Measurements from ENCODE around the gene GLTPD2. TPM values are rescaled to one million over a fixed set of nuclear protein-coding genes. Genes with fewer than 3 reads are reported as not detected.

GLTPD2 gene
- total and polyA plus RNA-seq, 2 donors (not counting 3 experiments of a cell fraction or from before 2014, with no cell fraction given), result not detected

DNA sequence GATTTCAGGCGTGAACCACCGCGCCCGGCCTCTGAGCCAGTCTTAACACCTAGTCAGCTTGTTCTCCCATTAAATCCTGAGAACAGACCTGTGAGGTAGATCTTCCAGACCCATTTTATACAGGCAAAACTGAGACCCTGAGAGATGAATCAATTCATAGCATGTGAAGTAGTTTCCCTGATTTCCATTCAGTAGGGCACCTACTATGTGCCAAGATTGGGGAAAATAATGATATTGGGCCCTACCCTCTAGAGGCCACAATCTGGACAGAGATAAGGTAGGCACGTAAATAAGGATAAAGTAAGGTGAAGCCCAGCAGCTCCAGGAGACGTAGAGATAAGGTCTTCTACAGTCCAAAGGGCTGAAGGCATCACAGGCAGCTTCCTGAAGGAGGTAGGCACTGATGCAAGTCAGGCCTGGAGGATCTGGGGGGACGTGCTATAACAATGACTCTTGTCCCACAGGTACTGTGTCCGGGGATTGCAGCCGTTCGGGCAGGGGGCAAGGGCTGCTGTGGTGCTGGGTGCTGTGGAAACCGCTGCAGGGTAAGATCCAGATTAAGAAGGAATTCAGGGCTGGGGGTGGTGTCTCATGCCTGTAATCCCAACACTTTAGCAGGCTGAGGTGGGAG is 8.3 kb upstream of the GLTPD2 start:
- ChIA-PET POLR2A (no interaction called here), CTCF (interaction anchor here (0.8 to 2.6 kb wide), 5 partner anchors 9 to 98 kb away, joined by 3 to 13 read pairs (median 3); partner anchors contain the start of gene TM4SF5)
- Histone ChIP-seq H3K27me3 (ENCODE audit: control insufficient read depth in 2 of 2, insufficient read depth in 2 of 2, low read length in 2 of 2) (peaks cover 19 to 23% of the 10 kb centered on the region in 2 experiments), H3K9ac (replicated peaks; ENCODE audit: extremely low read depth, insufficient read depth, low read length) (no peak overlapping the region), H2AFZ (ENCODE audit: low read depth, low read length) (no peak overlapping the region), H3K36me3 (ENCODE audit: control insufficient read depth in 2 of 2, extremely low read depth in 1 of 2, insufficient read depth in 2 of 2, low read length in 2 of 2) (no peaks in the 10 kb centered on the region), H3K27ac (ENCODE audit: insufficient read depth, low read depth, low read length) (no peak overlapping the region), H3K4me1 (ENCODE audit: control insufficient read depth, extremely low read depth, insufficient read depth, low read length) (peaks cover 2% of the 10 kb centered on the region), H3K4me2 (ENCODE audit: insufficient read depth, low read length) (no peak overlapping the region), H3K9me3 (replicated peaks; ENCODE audit: control insufficient read depth, insufficient read depth, low read length) (no peaks in the 10 kb centered on the region), H3K9me1 (replicated peaks; ENCODE audit: control insufficient read depth, extremely low read depth, insufficient read depth, low read length) (no peaks in the 10 kb centered on the region), H3K4me3 (replicated peaks in 1 of 3; ENCODE audit: insufficient read depth in 1 of 3, low read depth in 1 of 3, low read length in 3 of 3) (no peak overlapping the region), H4K20me1 (replicated peaks; ENCODE audit: control insufficient read depth, extremely low read depth, insufficient read depth, low read length) (no peaks in the 10 kb centered on the region), H3K79me2 (ENCODE audit: control insufficient read depth, insufficient read depth, low read length) (no peaks in the 10 kb centered on the region)
- no peak for TF ChIP-seq FOS (IDR thresholded peaks at IDR 0.05; ENCODE audit: borderline replicate concordance, insufficient read depth, low read length)
- TF ChIP-seq EZH2 (IDR thresholded peaks at IDR 0.05; ENCODE audit: borderline replicate concordance, low read depth, low read length, severe bottlenecking), result no peak
- no peak for TF ChIP-seq POLR2A (IDR thresholded peaks at IDR 0.05; ENCODE audit: low read depth, low read length)
- no peak for TF ChIP-seq MAX (IDR thresholded peaks at IDR 0.05; ENCODE audit: insufficient read depth, insufficient read length)
- no peak for TF ChIP-seq MYC (IDR thresholded peaks at IDR 0.05; ENCODE audit: low read depth, low read length)
- TF ChIP-seq GATA2 (IDR thresholded peaks at IDR 0.05; ENCODE audit: insufficient read depth, insufficient read length, low read depth, low read length), result no peak
- no peak for TF ChIP-seq POLR2AphosphoS5 (IDR thresholded peaks at IDR 0.05; ENCODE audit: insufficient read depth, low read depth, low read length)
- TF ChIP-seq, protein P1, sequence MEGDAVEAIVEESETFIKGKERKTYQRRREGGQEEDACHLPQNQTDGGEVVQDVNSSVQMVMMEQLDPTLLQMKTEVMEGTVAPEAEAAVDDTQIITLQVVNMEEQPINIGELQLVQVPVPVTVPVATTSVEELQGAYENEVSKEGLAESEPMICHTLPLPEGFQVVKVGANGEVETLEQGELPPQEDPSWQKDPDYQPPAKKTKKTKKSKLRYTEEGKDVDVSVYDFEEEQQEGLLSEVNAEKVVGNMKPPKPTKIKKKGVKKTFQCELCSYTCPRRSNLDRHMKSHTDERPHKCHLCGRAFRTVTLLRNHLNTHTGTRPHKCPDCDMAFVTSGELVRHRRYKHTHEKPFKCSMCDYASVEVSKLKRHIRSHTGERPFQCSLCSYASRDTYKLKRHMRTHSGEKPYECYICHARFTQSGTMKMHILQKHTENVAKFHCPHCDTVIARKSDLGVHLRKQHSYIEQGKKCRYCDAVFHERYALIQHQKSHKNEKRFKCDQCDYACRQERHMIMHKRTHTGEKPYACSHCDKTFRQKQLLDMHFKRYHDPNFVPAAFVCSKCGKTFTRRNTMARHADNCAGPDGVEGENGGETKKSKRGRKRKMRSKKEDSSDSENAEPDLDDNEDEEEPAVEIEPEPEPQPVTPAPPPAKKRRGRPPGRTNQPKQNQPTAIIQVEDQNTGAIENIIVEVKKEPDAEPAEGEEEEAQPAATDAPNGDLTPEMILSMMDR (IDR thresholded peaks at IDR 0.05; ENCODE audit: extremely low read depth in 1 of 2, insufficient read depth in 1 of 2, low read depth in 1 of 2, low read length in 2 of 2), result no peak
- FAIRE-seq, result no peak
- intact Hi-C loops (cut with micrococcal nuclease), result no loop called here
- no TSS peak for BruUV-seq (replicated peaks)
- DNase-seq (ENCODE audit: low read depth, low spot score), result no peak
- dilution Hi-C loops (cut with MboI; ENCODE audit: extremely low pct_ligation_motif_present, low sequenced_read_pairs), result no loop called here

Data from endothelial cell of umbilical vein (primary cell).